ENCODE measurements around the gene ICOSLG.
"Not testable (repeated sequence)": the region's sequence is repeated elsewhere in the genome, so short reads cannot be mapped to it uniquely, and the experiment has no call there.

ICOSLG gene

DNA sequence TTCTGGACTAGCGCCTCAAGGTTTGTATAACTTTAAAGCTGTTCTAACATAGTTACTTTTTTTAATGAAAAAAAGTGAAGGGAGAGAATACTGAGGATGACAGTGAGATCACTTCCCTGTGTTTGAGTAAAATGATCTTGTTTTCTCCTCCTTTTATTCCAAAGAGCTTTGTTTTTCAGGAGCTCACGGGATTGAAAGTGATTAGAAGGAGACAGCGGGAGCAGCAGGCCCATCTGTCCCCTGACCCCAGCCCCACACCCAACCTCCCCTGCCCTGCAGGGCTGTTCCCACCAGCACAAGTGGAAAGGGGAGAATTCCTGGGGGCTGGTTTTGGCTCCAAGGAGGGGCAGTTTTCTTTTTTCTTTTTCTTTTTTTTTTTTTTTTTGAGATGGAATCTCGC lies 23.0 kb upstream of the ICOSLG start:
- no peak for DNase-seq

DNA sequence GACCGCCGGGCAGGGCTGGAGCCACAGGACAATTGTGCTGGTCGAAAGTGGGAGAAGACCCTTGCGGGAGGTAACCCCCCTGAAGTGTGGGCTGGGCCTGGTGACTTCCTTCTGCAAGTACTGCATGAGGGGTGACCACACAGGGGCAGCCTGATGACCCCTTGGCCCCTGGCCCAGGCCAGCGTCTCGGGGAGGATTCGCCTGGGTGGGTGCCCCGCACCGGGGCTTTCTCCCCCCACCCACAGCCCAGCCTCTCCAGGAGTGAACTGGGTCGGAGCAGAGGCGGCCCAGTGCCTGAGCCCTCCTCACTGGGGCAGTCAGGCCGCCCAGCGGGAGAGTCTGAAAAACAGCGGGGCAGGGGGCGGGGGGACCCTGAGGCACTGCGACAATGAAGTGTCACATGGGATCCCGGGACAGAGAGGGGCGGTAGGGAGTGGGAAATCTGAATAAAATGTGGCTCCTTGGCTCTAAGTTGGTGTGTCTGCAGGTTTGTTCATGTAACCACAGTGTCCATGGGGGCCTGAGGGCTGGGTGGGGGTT lies 22.5 kb upstream of the ICOSLG start:
- DNase-seq = no peak

DNA sequence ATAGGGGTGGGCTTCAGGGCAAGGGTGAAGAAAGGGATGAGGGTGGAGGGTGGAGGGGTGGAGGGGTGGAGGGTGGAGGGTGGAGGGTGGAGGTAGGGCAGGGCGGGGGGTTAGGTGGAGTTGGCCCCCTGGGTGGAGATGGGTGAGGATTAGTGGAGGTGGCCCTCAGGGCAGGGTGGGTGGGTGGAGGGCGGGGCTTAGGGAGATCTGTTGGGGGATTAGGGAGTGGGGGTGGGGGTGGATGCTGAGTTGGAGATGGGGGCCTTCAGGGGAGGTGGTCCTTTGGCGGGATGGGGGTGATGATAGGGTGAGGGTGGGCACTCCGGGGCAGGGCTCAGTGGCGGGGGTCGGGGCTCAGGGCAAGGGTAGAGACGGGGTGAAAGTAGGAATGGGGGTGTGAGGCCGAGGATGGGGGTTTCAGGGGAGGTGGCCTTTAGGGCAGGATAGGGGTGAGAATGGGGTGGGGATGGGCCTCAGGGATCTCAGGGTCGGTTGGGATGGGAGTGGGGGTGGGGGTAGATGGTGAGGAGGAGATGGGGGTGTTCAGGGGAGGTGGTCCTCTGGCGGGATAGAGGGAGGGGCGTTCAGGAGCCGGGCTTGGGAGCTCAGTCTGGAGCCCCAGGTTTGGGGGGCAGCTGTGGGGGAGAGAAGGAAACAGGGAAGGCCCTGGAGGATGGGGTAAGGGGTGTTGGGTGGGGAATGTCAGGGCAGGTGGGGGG lies 21.8 kb upstream of the ICOSLG start:
- no peak for DNase-seq

DNA sequence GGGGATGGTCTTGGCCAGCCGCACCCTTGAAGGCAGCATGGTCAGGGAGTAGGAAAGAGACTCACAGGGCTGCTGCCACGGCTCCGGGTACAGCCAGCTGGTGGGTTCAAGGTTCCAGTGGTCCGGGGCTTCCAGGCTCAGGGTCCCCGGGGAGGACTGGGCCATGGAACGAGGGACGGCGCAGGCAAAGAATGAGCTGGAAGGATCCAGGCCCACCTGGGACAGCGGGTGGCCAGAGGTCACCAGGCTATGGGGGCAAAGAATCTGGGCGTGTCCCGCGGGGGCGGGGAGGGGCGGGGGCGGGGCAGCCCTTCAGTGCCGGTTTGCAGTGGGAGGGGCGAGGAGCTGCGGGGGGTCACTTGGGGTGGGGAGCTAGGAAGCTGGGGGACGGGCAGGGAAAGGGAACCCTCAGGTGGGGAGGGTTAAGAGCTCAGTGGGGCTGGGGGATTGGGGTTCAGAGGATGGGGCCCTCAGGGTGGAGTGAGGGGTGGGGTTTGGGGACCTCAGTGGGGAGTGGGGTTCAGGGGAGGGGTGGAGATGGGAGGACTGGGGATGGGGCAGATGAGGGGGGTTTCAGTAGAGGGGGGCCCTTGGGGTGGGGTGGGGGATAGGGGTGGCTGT lies 21.0 kb upstream of the ICOSLG start, which contains the start of gene DNMT3L:
Gene DNMT3L (minus strand): TSS at position 223 of the 621 bp plus-strand sequence. CDS start 638 bp downstream, outside the sequence.
- DNase-seq = no peak

DNA sequence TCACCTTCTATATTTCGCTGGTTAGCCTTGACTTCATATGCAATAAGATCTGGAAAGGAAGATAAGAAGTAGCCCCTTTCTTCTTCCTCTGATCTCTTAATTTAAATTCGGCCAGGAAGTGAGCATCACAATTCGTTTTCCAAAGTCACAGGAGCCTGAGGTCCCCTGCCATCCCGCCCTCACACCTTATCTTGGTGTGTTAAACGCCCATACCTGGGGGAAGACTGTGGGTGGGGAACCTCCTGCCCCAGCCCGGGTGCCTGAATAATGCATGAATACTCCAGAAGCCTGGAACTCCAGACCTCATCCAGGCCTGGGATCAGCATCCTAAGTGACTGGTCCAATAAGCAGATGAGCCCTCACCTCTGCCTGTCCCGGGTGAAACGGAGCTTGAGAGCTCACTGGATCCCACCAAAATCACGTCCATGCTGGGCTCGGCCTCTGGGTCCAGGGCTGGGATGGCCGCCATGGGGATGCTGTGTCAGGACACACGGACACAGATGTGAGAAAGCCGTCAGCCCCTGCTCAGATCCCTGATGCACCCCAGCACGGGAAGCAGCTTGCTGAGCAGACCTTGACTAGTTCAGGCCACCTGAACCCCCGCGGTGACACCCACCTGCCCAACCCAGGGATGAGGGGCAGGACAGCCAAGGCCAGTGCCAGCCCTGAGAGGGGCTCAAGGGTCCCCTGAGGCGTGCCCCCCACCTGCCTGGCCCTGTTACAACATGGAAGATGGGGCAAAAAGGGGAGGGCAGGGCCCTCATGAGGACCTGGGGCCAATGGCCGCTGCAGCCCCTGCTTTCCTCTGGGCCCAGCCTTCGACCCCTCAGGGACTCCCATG lies 20.3 kb upstream of the ICOSLG start:
- no peak for DNase-seq

DNA sequence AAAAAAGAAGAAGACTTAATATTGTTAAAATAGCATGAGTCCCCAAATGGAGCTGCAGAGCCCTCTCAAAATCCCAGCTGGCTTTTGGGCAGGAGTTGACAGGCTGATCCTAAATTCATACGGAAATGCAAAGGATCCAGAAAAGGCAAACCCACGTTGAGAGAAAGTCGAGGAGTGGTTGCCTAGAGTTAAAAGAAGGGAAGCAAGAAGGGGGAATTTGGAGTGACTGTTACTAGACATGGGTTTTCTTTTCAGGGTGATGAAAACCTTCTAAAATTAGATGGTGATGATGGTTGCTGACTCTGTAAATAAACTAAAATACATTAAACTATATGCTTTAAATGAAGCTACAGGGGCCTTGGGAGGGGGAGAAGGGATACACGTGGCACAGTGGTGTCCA lies 19.3 kb upstream of the ICOSLG start:
- no peak for DNase-seq

DNA sequence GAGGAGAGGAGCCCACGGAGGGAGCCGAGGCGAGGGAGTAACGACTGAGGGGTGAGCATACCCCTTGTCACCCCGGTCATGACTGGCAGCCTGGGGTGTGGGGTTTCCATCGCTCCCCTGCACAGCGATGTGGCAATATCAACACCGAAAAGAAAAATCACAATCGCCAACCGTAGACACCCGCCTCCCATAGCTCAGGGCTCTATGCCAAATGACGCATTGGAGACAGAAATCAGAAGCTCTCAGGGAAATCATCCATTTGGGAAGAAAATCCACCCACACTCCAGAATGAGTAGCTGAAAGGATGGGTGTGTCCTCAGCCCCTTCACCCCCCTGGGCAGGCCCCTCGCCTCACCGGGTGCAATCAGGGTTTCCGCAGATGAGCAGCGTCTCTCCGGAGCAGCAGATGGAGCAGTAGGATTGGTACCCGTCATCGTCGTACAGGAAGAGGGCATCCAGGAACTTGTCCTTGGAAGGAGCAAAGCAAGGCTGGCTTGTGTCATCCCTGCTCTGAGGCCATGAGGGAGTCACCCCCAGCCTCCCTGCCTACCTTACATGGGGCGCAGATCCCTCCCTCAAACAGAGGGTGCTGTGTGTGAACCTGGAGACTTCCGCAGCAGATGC lies 18.5 kb upstream of the ICOSLG start:
- DNase-seq = no peak

DNA sequence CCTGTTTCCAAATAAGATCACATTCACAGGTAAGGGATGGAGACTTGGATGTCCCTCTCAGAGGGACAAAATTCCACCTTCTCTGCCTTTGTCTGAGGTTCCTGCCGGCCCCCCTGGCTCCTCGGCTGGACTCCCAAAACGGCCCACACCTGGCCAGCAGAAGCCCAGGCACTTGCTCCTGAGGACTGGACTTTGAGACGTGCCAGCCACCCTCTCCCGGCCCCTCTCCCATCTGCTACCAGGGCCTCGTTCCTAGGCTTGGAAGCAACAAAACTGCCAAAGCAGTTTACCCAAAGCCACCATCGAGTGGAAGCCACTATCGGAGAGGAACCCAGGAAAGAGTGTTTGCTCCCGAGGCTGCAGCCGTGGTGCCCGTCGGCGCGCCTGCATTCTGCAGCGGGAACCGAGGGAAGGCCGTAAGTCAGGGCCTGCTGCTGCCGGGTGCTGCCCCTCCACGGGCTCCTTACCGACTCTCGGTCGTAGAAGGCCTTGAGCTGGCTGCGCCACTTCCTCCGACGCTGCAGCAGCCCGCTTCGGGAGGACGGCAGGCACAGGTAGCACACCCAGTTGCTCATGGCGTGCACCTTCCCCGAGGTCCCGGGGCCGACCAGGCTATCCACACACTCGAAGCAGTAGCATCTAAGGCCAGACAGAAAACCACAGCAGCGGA lies 17.4 kb upstream of the ICOSLG start:
- no peak for DNase-seq

DNA sequence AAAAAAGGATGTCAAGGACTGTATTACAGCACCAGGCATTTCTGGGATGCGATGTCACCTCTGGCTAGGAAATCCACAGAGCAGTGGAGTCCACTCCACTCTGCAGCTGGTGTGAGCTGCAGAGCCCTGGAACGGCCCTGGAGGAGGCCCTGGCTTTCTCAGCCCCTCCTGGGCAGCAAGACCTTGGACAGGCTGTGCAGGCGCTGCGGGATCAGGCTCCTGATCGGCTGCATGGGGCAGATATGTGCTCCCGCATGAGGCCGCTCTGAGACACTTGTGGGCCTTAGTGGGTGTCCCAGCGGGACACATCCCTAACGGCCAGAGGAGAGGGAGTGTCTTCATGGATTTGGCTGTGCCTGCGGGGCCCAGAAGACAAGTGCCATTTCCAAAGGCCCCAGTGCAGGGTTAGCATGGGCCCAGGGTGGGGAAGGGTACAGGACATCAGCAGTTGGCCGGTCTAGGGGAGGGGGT lies 14.8 kb upstream of the ICOSLG start:
- DNase-seq = no peak

DNA sequence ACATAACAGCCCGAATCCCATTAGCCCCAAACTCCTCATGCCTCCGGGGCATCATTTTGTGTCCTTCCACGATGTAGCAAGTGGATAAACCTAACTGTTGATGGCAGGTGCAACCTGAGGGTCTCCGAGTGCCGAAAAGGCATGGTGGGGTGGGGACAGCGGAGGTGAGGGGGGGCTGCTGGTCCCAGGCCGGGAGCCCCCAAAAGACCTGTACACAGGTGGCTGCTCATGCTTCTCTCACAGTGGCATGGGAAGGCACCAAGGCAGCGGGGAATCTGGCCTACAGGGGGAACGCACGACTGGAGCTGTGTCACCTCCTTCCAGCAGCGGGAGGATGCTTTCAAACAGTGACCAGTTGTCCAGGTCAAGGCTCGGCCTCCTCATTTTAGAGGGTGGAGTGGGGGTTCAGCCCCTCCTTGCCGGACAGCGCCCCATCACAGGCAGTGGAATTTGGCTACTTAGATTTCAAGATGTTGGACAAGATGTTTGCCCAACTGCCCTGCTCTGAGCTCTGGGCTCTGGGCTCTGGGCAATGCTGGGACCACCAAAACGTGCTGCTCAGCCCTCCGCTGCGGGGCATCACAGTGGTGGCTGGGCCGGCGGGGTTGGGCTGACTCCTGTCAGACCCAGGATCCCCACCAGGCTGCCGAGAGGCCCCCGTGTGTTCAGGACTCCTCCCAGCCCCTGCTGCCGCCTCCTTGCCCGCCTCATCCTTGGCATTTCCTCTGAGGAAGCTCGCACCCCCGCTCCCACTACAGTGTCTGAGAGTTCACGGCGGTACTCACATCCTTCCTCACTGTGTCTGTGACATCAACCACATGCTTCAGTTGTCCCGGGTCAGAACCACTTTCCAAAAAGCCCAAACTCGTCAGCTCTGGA lies 13.3 kb upstream of the ICOSLG start:
- no peak for DNase-seq

DNA sequence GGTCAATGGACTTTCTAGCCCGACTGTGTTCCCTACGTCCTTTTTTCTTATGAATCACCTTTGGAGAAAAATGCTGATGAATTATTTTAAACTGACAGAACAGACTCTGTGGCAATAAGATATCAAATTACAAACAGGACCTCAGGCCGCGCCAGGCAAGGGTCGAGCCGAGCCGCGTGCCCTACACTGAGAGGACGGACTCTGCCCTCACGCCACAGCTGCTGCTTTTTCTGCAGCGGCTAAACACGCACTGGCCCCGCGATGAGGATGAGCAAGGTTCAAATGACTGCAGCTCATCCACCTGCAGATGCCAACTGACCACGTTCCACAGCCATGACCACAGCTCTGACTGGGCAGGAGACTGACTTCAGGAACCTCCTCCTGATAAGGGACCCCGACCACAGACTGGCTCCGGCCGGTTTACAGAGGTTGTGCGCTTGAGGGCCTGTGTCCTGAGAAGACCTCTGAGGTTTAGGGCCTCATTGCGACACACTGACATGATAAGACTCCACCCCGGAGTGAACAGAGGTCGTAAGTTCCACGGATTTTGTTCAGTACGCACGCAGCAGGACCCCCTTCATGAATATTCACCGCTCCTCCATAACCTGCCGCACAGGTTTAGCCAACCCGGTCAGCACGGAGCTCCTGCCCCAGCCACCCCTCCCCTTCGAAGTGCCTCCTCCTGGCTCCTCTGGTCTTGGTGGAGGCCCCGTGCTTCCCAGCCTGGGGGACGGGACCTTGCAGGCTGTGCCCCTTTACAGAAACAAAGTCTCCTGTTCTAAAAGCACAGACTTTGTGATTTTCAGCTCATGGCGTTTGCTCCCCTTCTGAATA lies 8.7 kb upstream of the ICOSLG start:
- not testable (repeated sequence) for DNase-seq

DNA sequence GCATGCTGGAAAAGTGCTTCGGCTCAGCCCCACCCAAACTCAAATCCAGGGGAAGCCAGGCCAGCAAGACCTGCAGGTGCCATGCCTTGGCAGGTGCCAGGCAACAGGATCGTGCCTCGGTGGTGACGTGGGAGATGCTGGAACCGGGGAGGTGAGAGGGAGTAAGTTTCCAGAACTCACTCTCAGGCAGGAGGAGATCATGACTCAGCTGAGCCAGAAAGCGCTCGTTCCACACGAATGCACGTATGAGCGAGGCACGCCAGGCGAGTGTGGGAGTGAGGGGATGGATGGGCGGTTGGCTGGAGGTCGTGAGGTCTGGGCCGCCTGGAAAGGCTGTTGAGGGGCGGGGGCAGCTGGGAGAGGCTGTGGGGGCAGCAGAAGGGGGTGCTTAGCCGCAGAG lies 7.2 kb upstream of the ICOSLG start:
- not testable (repeated sequence) for DNase-seq

DNA sequence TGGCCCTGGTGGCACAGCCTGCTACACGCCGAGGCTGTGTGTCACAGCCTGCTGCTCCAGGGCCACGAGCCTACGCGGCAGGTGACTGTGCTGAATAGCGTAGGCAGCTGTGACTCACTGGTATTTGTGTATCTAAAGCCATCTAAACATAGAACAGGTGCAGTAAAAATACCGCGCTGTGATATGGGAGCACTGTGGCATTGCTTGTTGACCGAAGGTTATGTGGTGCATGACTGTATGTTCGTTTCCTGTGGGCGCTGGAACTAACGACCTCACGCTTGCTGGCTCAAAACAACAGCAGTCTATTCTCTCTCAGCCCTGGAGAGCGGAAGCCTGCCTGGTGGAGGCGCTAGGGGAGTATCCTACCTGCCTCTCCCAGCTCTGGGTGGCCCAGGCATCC lies 3.2 kb upstream of the ICOSLG start:
- DNase-seq = not testable (repeated sequence)

DNA sequence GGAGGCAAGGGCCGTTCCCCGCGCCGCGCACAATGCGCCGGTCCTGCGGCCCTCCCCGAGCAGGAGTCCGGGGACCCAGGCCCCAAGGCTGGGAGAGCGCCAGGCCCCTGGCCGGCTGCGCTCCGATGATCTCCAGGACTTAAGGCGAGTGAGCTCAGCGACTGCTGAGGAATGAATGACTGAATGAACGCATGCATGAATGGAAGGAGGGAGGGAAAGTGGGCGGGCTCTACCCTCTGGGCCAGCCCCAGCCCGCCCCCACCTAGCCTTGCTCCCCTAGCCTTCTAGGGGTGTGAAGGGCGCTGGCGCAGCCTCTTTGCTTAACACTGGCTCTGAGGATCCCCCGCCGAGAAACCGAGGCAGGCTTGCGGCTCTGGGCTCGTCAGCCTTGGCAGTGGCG lies 538 bp upstream of the ICOSLG start:
- not testable (repeated sequence) for DNase-seq

DNA sequence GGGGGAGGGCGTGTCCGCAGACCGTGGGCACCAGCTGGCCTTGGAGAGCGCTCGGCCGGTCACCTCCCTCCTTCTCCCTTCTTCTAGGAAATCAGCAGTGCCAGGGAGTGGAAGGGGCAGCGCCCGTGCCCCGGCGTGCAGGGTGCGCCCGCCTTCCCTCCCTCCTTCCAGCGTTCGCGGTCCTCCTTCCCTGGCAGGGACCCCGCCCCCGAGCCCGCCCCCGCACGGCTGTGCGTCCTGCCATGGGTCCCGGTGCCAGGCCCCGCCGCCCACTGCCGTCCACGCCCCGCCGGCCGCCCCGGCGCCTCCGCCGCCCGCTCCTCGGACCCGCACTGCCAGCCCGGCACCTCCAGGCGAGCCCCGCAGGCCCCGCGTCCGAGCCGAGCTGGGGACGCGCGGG lies 390 bp downstream of the ICOSLG start:
- DNase-seq = not testable (repeated sequence)

DNA sequence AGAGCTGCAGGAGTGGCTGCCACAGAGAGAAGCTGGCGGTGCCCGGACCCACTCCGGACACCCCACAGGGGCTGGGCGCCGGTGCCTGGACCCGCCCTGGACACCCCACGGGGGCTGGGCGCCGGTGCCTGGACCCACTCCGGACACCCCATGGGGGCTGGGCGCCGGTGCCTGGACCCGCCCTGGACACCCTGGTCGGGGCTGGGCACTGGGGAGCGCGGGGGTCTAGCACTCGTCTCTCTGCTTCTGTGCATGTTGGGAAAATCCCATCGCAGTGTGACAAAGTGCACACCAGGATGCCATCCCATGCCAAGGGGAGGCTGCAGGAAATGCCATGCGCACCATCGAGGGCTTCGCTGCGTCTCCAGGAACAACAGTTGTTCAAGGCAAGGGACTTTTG lies 11.2 kb downstream of the ICOSLG start:
- not testable (repeated sequence) for DNase-seq

DNA sequence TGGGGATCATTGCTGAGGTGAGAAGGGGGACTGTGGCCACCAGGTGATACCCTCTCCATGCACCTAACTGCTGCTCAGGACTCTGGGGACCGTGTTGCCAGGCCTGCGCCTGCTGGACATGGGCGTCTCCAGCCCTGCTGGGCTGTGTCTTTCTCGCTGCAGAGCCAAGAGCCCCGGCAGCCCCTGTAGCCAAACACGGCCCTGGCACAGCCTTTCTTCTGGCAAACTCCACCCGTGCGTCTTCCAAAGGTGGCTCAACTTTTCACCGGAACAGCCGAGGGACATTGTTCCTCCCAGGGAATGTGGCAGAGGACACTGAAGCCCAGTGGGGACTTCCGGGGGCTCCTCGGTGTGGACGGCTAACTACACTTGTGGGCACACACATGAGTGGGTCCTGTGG lies 12.6 kb downstream of the ICOSLG start:
- DNase-seq = not testable (repeated sequence)

DNA sequence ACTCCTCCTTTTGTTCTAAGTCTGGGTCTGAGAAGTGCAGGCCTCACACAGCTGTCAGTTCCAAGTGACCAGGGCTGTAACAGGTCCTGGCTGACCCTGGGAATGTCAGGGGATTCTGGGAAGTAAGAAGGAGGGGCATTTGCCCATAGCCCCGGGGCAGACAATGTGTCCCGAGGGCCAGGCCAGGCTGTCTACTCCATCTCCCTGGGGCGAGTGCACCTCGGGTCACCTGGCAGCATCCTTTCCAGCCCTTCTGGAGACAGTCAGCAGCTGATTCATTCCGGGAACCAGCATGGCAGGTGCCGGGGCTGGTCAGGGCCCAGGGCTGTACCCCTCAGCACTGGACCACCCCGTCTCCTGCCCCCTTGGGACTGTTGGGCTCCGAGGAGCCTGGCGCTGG lies 13.1 kb downstream of the ICOSLG start:
- DNase-seq = not testable (repeated sequence)

DNA sequence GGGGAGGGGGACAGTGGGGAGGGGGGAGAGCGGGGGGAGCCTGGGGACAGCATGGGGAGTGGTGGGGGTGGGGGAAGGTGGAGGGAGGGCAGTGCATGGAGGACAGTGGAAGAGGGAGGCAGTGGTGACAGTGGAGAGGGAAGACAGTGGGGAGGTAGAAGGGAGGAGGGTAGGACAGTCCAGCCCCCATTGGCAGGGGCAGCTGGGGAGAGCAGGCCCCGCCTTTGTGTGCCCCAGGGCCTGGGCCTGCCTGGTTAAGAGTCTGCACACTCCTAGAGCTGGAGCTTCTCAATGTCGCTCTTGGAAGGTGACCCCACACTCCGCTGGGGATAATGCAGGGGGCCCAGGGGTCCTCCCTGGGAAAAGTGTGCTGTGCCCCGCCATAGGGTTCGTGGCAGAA lies 15.1 kb downstream of the ICOSLG start:
- not testable (repeated sequence) for DNase-seq

DNA sequence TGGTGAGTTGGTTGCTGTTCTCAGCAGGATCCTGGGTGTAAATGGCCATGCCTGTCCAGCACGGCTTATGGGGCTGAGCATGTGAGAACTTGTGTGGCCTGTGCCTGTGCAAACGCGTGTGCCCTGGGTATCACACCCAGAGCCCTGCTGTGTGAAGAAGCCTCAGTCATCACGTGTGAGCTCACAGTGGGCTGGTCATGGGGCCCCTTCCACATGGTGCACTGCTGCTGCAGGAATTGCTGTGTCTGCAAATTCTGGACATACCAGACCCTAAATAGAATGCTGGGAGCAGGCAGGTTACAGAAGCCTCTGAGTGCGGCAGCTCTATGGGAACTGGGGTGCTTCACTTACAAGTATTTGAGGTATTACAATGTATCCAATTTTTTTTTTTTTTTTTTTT lies 17.4 kb downstream of the ICOSLG start:
- DNase-seq = not testable (repeated sequence)
